H4 (cell line): ENCODE results near the gene MAST3. TPM values are rescaled to one million over a fixed set of nuclear protein-coding genes. Genes with fewer than 3 reads are reported as not detected.

Source experiments
- DNase-seq: peaks from one replicate; pipeline ENCODE4 v3.0.0-alpha.2; 2015; ENCODE audit warnings: low spot score
- total RNA-seq: library from RNA; depleted of rRNA; stranded (reverse); fragments of >200 nt; shearing (Covaris generic); gene quantifications from 2 replicates; pipeline ENCODE4 v1.2.3, GENCODE V29; 2014

The MAST3 gene
- total RNA-seq, 1 experiment from 2014 or later: 3.1 TPM

DNA sequence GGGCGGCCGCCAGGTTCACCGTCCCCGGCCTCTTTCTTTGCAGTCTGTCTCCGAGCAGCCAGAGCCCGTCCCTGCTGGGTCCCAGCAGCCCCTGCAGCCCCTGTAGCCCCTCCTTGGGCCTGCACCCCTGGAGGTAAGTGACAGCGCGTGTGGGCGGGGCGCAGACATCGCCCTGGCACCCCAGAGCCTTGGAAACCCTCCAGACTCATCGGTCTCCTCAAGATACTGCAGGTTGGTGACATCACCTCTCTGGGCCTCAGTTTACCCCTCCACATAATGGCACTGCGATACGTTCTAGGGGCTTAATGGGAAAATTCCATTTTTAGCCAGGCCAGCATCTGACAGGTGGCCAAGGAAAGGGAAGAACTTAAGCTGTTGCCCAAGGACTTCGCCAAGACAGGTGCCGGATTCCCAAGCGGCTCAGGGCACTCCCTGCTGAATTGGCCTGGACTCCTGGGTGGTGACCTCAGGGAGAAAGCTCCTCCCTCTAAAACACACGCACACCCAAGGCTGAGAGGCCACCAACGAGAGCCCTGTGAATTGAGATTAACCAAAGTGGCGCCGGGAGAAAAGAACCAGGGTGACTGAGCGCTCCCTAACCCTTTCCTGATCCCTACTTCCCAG, 13.1 kb downstream of the MAST3 start:
- DNase-seq: no peak

DNA sequence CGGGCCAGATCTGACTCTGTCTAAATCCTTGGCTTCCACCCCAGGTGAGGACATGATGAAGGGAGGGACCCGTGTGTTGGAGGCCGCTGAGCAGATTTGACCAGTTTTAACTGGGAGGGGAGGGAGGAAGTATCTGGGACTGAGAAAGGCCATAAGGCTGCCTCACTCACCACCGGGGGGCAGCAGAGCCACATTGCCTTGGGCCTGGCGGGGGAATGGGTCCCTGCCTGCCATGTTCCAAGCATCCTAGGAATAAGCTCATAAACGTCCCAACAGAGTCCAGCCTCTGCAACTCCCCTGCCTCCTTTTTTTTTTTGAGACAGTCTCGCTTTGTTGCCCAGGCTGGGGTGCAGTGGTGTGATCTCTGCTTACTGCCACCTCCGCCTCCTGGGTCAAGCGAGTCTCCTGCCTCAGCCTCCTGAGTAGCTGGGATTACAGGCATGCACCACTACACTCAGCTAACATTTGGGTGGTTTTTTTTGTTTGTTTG, 15.5 kb downstream of the MAST3 start:
- peak; percentile 84 for DNase-seq

DNA sequence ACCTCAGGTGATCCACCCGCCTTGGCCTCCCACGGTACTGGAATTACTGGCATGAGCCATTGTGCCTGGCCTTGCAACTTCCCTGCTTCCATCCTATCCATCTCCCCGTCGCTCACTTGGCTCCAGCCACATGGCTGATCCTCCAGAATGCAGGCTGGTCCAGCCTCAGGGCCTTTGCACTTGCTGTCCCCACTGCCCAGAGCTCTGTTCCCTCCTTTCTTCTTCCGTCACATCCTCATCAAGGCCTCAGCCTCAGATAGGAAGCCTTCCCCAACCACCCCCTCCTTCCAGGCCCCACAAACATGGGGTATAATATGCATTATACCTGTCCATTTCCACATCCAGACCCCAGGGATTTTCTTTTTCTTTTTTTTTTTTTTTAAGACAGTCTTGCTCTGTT, 16.2 kb downstream of the MAST3 start:
- DNase-seq: no peak

DNA sequence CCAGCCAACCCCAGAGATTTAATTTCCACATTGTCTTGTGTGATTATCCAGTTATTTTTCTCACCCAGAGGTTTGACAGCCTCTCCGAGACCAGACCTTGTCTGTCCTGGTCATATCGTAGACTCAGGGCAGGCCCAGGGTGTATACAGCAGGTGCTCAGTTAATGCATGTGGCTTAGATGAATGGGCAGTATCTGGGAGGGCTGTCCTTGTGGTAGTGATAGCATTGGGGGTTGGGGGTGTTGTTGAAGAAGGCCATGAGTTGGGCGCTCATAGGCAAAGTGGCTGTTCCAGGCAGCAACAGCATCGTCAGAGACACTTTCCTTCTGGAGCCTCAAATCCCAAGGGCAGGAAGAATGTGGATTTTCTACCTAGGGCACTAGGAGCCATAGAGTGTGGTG, 16.9 kb downstream of the MAST3 start:
- no peak for DNase-seq

DNA sequence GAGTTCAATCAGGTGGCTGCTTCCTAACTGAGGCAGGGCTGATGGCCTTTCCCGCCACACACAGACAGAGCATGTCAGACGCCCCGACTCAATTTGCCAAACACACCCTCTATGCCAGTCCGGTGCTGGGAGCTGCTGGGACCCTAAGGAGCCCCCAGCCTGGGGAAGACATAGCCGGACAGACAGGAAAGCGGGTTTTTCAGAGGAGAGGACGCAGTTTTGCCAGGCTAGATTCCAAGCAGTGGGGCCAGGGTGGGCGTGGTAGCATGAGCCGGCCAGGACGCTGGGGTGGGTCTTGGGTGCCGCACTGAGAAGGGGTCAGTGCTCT, 19.8 kb downstream of the MAST3 start:
- DNase-seq: no peak

DNA sequence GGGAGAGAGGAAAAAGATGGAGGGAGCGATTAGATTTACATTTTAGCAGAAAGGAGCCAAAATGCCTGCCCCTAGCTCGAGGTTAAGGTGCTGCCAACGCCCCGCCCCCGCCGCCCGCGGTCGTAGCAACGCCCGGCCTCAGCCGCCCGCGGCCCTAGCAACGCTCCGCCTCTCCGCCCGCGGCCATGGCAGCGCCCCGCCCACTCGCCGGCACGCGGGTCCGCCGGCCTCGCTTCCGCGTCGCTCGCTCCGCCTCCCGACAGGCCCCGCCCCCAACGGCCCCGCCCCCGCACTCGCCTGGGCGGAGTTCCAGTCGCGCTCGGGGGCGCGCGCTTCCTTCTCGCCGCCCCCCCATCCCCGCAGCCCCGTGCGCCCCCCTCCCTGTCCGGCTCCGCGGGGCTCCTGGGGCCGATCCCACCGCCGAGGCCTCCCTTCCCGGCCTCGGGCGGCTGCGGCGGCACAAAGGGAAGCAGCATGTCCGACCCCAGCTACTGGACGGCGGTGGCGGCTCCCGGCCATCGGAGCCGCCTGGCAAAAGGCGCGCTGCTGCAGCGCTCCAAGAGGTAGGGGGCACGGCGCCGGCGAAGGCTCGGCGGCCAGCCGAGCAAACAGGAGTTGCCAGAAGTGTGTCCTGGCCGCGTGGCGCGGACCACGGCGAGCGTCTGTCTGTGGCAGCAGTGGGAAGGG, 20.3 kb downstream of the MAST3 start:
- DNase-seq: peak; percentile 75

DNA sequence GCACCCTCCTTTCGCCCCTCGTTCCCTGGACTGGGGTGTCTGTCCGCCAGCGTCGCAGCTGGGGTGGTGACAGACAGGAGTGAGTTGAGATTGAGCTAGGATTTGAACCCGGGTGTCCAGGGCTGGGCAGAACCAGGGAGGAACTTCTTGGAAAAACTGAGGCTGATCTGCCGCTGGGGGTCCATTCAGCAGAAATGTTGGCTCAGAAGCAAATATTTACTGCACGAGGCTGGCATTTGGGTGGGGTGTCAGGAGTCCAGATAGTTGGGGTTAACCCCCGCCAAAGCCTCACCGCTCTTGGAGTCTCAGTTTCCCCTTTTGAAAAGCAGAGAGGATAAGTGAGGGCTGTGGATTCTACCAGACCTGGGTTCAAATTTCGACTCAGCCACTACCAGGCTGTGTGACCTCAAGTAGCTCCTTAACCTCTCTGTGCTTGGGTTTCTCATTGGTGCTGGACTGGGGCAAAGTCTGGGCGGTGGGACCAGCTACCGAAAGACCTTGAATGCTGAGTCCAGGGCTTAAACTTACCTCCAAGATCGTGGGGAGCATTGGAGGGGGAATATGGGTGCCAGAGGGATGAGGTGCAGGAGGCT, 20.9 kb downstream of the MAST3 start:
- no peak for DNase-seq

DNA sequence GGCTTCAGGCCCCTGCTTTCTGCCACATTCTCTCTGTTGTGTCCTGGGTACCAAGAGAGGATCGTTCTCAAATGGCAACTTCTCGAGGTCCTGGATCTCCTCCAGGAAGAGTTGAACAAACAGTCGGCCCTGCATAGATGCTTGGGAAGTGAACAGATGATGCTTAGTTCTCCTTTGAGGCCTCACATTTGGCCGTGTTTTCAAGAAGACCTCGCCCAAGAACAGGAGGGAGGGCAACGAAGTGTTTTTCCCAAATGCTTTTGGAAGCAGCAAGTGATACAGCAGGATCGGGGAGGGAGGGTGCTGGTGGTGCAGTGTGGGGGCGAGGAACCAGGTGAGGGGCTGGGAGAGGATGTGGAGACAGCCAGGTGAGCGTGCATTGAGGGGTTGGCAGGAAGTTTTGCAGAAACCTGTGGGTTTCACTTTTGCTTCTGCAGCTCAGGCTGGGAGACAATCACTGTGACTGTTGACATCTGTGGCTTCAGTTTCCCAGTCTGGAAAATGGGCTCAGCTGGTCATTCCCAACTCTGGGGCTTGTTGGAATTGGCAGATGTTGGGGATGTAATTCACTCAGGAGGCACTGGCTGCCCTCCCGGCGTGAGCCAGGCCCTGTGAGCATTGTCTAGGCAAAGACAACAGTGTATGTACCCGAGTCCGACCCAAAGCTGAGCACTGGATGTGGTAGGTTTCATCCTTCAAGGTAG, 21.6 kb downstream of the MAST3 start:
- DNase-seq: no peak

DNA sequence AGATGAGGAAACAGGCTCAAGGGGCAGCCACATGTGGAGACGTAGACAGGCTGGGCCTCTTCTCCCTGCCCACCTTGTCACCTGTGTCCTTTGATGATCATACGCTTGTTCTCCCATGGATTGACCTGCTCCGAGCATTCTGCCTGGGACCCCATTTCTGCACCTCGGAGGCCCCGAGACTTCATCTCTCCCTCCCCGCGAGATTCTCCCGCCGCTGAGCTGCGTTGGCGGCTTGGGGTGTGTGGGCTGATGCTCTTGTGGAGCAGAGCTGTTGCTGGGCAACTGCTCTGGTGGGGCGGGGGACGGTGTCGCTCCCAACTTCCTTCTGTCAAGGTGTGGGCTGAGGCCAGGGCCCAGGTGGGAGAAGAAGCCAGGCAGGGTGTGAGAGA, 22.1 kb downstream of the MAST3 start:
- DNase-seq: no peak

DNA sequence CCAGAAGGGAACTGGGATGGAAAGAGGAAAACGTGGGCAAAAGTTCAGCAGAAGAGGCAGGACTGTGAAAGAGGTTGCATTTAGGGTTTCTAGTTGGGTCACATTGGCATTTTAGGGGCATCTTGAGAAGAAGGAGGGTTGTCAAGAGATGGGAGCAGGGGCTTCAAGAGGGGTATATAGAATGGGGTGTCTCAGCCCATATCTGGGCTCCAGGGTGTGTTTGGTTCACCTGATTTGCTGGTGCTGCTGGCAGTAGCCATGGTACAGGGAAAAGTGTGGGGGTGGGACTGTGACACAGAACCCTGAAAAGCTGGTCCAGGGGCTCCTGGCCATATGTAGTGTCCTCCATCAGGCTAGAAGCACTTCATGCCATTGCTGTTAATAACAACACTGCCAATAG, 22.5 kb downstream of the MAST3 start:
- DNase-seq: no peak

DNA sequence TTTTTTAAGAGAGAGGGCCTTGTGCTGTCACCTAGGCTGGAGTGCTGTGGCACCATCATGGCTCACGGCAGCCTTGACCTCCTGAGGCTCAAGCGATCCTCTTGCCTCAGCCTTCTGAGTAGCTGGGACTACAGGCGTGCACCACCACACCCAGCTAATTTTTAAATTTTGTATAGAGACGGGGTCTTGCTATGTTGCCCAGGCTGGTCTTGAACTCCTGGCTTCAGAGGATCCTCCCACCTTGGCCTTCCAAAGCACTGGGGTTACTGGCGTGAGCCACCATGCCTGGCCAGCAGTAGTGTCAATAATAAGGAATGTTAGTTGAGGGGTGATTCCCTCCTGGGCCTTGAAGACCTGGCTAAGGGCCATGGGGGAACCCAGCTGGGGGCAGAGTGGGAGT, 23.6 kb downstream of the MAST3 start:
- DNase-seq: no peak

DNA sequence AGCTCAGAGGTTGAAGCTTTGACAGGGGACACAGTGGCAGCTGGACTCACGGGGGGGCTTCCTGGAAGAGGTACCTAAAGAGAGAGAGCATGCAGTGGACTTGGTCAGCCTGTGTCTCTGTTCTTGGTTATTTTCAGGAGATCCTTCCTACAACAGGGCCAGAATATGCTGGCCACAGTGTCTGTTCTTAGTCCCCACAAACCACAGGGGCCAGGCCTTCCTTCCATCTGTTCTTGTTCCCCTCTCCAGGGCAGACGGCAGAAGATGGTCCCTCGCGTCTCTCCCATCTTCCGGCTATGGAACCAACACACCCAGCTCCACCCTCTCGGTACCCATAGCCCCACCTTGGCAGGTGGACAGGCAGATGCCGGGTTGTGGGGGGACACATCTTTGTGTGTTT, 24.8 kb downstream of the MAST3 start:
- no peak for DNase-seq

DNA sequence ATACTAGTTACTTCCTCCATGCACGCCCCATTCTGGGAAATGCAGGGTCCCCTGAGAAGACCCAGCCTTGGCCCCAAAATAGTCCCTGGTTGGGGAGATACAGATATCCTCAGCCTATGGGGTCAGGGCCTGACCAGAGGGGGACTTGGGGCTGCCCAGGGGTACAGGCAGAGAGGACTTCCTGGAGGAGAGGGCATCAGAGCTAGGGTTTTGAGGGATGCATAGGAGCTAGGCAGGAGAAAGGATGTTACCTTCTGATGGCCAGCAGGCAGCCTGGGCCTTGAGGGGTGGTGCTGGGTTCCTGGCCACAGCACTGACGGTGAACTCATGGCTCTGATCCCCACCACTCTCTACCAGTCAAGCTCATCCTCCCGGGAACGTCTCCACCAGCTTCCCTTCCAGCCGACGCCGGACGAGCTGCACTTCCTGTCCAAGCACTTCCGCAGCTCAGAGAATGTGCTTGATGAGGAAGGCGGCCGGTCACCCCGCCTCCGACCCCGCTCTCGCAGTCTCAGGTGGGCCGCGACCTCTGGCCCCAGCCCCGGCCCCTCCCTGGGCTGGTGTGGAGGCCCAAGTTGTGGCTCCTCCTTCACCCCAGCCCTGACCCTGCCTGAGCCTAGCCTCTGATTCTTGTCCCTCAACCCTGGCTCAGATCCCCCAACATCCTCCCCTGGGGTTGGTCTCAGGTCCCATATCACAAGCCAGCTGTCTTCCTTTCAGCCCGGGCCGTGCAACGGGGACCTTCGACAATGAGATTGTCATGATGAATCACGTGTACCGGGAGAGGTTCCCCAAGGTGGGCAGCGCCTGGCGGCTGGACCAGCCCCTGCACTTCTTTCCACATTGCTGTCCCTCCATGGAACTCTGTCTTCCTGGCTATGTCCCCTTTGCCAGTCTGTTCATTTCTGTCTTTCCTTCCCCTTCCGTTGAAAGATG, 25.6 kb downstream of the MAST3 start:
- DNase-seq: no peak

DNA sequence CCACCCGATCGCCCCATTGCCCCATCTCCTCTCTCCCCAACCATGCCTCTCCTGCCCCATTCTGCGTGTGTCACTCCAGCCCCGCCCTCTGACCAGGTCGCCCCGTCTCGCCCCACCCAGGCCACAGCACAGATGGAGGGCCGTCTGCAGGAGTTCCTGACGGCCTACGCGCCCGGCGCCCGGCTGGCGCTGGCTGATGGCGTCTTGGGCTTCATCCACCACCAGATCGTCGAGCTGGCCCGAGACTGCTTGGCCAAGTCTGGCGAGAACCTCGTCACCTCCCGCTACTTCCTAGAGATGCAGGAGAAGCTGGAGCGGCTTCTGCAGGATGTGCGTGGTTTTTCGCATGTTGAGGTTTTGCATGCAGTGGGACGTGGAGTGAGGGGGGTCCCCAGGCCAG, 26.2 kb downstream of the MAST3 start:
- no peak for DNase-seq

DNA sequence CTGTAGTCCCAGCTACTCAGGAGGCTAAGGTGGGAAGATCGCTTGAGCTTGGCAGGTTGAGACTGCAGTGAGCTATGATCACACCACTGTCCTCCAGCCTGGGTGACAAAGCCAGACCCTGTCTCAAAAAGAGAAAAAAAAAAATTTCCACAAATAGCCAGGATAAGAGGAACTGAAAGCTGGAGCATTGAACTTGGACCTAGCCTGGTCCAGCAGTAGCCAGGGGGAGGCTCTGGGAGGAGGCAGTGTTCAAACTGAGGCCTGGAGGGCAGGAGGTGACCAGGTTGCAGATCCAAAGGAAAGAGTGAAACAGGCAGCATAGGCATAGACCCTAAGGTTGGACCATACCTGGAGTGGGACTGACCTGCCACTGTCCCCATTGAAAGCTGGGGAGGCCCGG, 28.5 kb downstream of the MAST3 start:
- no peak for DNase-seq

DNA sequence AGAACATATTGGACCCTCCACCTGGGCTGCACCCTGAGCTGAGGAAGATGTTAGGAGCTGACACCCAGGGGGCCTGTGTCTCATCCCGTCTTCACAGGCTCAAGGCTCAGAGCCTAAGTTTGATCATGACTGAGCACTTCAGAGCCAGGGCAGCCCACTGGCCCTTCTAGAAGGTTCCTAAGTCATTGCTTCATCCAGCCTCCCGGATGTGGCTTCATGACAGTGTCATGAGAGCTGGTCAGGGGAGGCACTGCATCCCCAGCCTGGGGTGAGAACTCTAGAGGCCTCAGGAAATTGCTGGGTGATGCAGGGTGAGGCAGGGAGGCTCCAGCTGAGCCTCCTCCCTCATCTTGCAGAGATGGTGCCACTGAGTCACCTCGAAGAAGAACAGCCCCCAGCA, 30.5 kb downstream of the MAST3 start:
- DNase-seq: no peak

DNA sequence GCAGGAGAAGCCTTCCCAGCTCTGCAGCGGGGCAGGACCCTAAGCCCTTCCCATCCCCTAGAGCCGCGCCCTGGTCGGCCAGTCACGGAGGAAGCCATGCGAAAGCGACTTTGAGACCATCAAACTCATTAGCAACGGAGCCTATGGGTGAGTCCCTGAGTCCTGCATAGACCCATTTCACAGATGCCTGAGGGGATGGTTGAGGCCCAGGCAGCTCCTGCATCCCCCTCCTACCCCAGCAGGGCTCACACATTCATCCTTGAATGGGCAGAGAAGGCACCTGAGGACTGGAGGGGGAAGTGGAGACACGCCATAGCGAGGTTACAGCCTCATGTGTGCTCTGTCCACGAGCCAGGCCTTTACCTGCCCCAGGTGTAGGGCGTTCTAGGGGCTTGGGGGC, 31.2 kb downstream of the MAST3 start:
- no peak for DNase-seq

DNA sequence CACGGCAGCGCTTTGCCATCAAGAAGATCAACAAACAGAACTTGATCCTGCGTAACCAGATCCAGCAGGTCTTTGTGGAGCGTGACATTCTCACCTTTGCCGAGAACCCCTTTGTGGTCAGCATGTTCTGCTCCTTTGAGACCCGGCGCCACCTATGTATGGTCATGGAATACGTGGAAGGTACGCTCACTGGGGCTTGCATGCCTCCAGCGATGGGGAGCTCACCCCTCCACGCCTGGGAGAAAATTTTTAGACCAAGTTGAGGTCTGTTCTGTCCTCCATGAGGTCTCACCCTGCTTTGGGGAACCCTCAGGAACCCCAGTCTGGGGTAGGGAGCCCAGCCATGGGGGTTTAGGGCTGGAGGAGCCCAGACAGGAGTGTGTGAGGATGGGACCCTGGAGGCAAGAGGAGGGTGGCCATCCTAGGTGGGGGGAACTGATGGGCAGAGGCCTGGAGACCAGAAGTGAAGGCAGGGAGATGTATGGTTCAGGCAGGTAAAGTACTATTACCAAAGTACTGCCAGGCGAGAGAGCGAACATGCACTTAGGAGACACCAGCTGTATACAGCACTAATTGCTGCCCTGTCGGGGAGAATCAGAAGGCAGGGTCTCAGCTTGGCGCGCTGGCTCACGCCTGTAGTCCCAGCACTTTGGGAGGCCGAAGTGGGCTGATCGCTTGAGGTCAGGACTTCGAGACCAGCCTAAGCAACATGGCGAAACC, 33.1 kb downstream of the MAST3 start:
- DNase-seq: no peak

DNA sequence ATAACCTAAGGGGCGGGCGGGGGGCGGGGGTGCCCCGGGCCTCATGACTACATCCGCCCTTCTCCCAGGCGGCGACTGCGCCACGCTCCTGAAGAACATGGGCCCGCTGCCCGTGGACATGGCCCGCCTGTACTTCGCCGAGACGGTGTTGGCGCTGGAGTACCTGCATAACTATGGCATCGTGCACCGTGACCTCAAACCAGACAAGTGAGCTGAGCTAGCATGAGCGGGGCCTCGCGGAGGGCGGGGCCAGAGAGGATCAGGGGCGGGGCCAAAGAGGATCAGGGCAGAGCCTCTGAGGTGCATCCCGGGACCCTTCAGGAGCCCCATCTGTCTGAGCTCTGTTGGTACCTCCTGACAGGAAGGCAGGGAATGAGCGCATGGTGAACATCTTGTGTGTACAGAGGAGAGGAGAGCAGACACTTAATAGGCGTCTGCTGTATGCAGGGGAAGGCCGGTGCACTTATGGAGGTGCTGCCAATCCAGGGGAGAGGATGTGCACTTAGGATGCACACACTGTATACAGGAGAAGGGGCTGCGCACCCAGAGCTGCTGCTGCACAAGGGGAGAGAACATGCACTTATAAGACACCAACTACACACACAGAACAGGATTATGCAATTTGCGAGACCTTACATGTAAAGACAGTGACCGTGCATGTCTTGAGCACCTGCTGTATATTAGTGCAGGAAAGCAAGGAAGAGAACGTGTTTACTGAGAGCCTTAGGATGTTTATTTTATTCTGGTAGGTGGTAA, 34.4 kb downstream of the MAST3 start:
- DNase-seq: no peak
